ENCODE measurements around the gene GBX2.

Gene GBX2

GRCh38 chr2:236119476-236119875 is 48.7 kb downstream of the GBX2 start:
- no peak for TF ChIP-seq CTCF (conservative IDR thresholded peaks at IDR 0.05; ENCODE audit: low read depth, low read length)
- DNase-seq (ENCODE audit: low read depth), result no peak
- H3K4me3 ChIP-seq (ENCODE audit: low read length), result no peak overlapping the region

- DNase-seq (ENCODE audit: low read depth), result no peak
- no peak for TF ChIP-seq CTCF (conservative IDR thresholded peaks at IDR 0.05; ENCODE audit: low read depth, low read length)
- H3K4me3 ChIP-seq (ENCODE audit: low read length), result no peak overlapping the region
Observed at GRCh38 chr2:236119003-236119402, 49.2 kb downstream of the GBX2 start.

GRCh38 chr2:236117861-236118269 is 50.3 kb downstream of the GBX2 start:
- peak; percentile 66 for DNase-seq (ENCODE audit: low read depth)
- TF ChIP-seq CTCF (conservative IDR thresholded peaks at IDR 0.05; ENCODE audit: low read depth, low read length), result no peak
- no peak overlapping the region for H3K4me3 ChIP-seq (ENCODE audit: low read length)

GRCh38 chr2:236117401-236117800 is 50.8 kb downstream of the GBX2 start:
- H3K4me3 ChIP-seq (ENCODE audit: low read length), result no peak overlapping the region
- TF ChIP-seq CTCF (conservative IDR thresholded peaks at IDR 0.05; ENCODE audit: low read depth, low read length), result no peak
- DNase-seq (ENCODE audit: low read depth), result peak; percentile 19
